Pons (tissue), 1 donor: ENCODE data around the gene DLX2.

Source experiments
- DNase-seq: peaks from one replicate; pipeline ENCODE4 v3.0.0-alpha.2; 2016; ENCODE audit warnings: low spot score

The DLX2 gene

DNA sequence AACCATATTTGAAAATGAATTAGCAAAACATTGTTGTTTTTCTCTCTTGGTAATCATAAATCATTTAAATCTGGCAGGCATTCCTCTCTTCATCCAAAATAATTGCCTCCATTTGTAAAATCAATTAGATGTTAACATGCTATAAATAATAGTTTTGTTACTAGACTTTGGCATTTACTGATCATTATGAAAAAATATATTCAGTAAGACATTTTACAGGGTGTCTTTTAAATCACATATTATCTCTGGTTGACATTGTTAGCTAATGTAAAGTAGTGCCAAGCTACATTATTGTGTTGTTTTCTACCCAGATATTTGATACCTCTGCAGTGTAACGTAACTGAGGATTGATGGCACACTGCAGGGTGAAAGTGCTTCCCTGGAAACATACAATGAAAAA, 49.2 kb downstream of the DLX2 start:
- no peak for DNase-seq

DNA sequence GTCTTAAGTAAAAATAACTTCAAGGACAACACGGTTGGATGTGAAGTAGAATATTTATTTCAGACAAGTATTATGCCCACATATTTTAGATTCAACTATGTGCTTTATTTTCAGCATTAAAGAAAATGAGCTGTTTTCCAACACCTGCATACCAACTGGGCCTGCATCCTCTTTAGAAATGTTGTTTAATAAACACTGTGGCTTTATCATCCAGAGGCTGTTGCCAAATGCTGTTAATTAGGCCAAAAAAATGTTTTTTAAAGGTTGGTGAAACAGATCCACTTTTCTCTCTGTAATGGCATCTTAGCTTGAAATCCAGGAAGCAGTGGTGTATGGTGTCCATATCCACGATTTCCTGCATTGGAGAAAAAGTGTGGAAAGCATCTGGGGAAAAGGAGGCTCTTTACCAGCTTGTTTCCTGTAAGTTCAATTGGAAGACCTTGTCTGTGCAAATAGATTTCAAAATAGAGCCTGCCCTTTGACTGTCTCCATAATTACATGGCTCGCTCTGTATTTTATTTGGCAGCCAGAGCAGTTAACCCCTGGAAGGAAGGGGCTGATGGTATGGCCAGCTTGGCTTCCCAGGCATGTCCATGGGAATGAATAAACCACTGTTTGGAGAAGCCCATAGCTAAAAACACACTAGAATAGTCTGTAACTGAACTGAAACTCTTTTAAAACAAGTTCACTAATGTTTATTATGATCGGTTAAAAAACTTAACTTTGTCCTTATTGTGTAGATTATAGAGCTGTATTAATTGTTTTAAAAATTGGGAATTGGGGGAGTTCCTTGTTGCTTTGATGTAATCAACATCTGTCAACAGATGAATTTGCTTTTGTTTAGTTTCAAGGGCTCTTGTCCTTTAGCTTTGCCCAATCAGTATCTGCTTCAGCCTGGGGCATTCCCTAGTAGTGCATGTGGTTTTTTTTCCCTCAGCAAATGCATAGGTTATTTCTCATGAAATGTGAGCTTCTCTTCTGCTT, 50.4 kb downstream of the DLX2 start:
- peak; percentile 20 for DNase-seq

DNA sequence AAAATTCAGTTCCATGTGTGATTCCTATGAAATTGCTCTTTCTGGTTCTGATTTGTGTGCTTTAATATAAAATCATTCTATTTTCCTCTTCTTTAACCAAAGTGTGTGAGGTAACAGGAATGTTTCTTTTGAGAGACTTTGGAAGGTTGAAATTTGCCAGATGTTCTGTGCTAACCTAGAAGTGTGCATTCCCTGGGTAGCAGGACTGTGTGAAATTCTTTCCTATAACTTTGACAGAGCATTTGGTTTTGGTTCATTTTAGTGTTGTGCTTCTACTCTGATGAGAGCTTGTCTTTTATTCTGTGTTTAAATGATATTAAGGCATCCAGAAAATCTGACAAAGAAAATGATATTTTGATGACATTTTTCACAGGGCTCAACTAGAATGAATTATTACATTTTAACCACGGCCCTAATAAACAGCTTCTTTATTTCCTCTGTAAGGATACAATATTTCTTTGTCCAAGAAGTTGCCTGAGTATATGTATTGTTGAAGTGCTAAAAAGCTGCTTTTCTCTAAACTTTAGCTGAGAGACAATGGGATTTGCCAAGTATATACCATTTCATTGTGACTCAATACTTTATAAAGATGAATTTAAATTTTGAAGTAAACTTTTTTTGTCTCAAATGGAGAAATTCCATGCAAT, 52.1 kb downstream of the DLX2 start:
- DNase-seq, result peak; percentile 23

DNA sequence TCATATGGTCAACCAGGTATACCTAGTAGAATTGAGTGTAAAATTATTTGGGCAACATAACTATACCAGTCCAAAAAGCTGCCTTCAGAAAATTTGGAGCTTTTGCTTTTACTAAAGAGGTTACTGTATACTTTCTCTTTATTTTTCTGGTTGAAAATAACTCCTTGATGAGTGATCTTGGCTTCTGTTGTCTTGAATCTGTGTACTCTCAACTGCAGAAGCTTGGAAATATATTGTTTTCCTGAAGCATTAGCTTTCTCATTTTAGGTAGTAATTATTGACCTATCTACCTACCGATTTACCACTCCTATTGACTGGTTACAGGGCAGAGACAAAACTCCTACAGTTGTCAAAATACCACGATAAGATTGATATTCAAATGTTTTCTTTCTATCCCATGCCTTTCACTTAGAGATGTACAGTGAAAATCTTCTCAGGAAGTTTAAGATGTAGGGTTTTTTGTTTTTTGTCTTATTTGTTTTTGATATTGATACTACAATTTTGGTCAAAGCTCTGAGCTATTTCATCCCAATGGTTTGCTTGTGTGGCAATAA, 53.1 kb downstream of the DLX2 start:
- DNase-seq, result no peak
